GM18526 (cell line): Measurements from ENCODE around the gene TEKTIP1.

ENCODE experiments used
- POLR2A ChIP-seq: IDR thresholded peaks from 3 replicates; pipeline ENCODE4 v1.6.1; 2011; ENCODE audit not compliant: insufficient read length; ENCODE audit errors: extremely low read depth

TEKTIP1 gene

DNA sequence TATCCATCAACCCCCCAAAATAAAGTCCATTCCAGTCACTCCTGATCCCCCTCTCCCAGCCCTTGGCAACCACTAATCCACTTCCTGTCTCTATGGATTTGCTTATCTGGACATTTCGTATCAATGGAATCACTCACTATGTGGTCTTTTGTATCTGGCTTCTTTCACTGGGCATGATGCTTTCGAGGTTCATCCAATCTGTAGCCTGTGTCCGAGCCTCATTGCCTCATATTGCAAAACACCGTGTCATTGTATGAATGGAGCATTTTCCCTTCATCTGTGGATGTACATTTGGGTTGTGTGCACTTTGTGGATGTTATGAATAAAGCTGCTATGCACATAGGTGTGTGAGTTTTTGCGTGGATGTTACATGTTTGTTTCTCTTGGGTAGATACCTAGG, 34.2 kb upstream of the TEKTIP1 start:
- no peak for TF ChIP-seq POLR2A

DNA sequence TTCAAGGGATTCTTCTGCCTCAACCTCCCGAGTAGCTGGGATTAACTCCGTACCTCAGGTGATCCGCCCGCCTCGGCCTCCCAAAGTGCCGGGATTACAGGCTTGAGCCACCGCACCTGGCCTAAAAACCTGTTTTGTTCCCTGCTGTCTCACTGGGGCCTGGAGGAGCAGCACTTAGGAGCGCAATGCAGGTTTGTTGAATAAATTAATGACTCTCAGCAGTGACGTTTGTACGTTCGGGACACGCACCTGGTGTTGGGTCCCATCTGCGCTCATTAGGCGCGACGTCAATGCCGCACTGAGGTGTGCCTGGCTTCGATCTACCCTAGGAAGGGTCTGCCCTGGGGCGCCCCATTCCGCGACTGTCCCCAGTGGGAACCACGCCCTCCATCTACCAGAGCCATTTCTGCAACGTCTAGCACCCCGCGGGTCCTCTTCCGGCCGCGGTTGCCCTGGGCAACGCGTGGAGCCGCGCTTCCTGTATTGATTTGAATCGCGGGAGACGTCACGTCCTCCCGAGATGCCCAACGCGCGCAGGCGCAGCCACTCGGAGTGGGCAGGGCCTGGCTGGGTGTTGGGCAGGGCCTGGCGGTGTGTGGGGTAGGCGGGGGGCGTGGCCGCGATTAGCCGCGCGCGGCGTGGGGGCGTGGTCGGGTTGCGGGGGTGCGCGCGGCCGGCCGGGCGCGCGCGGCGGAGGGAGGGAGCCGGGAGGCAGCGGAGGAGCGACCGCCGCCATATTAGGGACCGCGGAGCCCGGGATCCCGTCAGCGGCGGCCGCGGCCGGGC, 33.2 kb upstream of the TEKTIP1 start, which contains the start of gene FZR1:
FZR1 (plus strand) TSS at position 714 of the 786 bp plus-strand sequence. CDS start 16,679 bp downstream, outside the sequence.
- peak; percentile 21 for TF ChIP-seq POLR2A

DNA sequence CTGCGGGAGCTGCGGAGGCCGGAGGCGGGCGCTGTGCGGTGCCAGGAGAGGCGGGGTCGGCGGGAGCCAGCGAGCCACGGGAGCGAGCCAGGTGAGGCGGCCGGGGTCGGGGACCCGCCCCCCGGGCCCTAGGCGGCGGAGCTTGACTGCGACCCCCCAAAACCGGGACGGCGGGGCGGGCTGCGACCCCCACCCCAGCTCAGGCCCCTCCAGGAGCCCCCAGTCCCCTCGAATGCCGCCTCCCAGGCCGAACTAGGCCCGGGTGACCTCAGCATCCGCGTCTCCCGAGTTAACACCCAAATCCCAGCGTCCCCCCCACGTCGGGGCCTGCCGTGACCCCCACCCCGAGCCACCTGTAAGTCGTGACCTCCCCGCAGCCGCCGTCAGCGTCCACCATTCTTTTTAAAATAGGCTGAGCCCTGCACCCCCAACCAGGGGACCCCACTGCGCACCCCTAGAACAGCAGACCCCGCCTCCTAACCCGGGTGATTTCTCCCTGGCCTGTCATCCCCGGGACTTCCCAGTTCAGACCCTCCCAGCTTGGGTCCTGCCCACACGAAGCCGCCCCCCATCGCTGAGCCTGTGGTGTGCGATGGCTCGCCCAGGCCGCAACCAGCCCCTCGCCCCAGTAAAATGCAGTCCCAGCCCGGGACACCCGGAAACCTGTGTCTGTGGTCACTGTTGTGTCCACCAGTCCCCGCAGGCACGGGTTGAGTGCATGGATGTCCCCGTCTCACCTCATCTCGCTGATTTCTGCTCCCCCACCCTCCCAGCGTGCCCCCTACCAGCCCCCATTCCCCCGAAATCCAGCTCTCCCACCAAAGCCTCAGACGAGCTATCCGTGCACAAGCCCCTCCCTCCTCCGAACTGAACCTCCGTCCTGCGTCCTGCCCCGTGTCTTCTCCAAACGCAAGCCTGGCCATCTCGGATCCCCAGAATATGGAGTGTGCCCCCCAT, 32.3 kb upstream of the TEKTIP1 start:
- TF ChIP-seq POLR2A = no peak

DNA sequence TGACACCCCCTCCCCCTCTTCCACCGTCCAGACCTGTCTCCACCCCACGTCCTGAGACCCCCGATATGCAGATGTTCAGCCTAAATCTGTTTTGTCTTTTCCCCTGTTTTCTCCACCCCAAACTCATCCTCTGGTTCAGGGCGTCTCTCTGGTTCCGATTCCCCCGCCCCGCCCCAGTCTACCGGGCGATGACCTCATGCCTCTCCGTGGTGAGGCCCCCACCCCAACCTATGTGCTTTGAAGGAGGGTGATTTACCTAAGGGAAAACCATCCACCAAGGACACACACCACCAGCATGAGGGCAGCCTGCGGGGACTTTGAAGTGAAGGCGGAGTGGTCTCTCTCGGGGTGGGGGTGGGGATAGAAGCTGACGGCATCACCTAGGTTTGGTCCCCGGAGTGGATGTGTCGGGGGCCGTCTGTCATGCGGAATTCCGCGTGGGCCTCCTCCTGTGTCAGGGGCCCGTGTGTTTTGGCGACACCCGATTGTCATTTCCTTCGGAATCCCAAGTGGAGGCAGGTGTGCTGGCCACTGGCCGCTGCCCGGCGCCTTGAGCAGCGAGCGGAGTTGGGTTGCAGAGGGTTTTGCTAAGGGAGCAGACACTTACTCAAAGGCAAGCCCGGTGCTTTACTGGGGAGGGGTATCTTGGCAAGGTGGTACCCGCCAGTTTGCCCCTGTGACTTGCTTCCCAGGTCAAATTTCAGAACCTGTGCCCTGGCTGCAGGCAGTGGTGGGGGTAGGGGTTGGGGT, 31.4 kb upstream of the TEKTIP1 start:
- TF ChIP-seq POLR2A = no peak

DNA sequence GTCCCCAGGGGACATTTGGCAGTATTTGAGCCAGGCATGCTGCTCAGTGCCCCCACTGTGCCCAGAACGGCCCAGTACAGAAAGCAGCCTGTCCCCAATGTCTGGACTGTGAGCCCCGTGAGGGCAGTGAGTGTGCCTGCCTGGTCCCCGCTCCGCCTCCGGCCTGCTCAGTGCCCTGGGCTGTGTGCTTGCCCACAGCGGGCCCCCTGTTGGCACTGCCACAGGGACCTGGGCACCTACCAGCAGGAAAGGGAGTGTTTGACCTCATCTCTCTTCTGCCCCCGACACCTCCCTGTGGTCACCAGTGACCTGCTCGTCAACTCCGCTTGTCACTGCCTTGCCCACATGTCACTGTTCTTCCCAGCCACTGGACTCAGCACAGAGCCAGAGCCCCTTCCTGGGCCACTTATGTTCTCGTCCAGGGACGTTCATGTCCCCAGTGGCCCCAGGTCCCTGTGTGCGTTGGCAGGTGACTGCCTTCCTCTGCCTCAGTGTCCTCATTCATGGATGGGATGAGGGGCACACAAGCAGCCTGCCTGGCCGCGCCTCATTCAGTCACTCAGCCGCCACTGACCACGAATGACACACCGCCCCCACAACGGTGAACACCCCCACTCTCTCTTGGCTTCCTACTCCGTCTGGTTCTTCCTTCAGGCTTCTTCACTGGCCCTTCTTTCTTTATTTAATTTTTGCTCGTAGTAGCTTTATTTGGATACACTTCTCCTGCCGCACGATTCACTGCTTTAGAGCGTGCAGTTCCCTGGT, 30.0 kb upstream of the TEKTIP1 start:
- TF ChIP-seq POLR2A = no peak

DNA sequence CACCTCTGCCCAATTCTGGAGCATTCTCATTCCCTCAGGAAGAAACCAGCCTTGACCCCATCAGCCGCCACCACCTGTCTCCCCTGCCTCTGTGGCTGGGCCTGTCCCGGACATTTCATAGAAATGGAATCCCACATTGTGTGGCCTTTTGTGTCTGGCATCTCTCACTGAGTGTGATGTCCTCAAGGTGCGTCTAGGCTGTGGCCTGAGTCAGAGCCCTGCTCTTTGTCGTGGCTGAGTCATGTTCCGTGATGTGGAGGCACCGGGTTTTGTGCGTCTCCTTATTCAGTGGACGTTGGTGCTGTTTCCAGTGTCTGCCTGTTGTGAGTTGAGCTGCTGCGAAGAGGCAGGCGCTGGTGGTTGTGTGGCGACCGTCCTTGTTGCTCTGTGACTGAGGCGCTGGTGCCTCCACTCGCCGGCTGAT, 29.4 kb upstream of the TEKTIP1 start:
- no peak for TF ChIP-seq POLR2A

DNA sequence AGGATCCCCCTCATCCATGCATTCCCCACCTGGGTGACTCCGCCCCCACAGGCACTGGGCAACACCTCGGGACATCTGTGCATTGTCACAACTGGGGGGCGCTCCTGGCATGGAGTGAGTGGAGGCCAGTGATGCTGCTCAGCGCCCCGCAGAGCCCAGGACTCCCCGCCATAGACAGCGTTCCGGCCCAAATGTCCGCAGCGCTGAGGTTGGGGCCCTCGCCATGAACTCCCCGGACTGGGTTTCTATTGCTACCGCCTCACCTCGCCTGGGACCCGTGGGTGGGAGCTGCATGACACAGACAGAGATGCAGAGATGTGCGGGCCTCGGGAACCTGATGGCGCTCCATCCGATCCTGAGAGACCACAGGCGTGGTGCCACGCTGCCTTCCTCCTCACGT, 28.2 kb upstream of the TEKTIP1 start:
- no peak for TF ChIP-seq POLR2A

DNA sequence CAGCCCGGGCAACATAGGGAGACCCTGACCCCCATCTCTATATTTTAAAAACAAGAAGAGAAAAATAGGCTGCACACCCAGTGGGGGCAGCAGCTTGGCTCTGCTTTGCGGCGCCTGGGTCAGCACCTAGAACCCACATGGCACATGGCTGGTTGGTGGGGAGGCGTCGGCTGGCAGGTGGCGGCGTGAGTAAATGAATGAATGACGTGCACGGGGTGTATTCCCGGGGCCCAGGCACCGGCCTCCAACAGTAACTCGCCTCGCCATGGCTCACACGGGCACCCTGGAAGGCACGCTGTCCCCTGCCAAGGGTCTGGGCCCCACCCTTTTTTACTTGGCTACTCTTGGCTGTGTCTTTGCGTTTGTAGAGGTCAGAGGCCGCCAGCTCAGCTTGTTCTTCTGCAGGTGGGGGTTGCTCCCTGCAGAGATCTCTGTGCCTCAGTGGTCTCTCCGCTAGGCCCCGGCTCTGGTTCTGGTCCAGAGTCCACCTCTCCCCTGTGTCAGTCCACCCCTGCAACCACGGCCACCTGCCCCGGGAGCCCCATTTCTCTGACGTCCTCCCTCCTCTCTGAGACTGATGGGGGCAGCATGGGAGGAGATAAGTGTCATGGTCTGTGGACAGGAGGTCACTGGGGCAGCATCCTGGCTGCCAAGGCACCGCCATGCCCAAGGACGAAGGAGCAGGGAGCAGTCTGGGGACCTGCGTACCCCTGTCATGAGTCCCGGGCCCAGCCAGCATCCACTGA, 27.3 kb upstream of the TEKTIP1 start:
- TF ChIP-seq POLR2A = no peak

DNA sequence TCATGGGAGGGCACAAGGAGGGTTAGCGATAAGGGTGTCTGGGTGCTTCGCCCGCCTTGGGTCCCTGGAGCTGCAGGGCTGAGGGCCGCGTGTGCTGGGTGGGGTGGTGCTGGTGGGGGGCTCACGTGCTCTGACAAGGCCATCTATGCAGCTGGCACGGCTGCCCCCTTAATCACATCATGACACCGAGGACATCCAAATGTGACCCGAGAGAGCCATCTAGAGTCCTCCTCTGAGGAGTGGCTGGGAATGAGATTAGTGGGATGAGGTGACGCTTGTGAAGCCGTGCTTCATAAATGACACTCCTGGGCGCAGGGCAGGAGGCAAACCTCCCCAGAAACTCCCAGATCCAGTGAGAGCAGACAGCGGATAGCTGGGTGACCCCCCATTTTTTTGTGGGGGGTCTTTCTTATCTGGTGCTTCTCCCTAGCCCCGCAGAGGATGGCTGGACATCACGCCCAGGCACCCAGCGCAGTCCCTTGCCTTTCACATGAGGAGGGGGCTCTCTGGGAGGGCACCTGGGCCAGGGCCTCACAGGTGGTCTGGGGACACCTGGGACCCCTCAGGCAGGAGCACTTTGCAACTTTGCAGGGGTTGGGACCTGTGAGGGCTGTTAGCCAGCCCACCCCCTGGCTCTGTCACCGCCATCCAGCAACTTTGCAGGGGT, 26.3 kb upstream of the TEKTIP1 start:
- TF ChIP-seq POLR2A = no peak

DNA sequence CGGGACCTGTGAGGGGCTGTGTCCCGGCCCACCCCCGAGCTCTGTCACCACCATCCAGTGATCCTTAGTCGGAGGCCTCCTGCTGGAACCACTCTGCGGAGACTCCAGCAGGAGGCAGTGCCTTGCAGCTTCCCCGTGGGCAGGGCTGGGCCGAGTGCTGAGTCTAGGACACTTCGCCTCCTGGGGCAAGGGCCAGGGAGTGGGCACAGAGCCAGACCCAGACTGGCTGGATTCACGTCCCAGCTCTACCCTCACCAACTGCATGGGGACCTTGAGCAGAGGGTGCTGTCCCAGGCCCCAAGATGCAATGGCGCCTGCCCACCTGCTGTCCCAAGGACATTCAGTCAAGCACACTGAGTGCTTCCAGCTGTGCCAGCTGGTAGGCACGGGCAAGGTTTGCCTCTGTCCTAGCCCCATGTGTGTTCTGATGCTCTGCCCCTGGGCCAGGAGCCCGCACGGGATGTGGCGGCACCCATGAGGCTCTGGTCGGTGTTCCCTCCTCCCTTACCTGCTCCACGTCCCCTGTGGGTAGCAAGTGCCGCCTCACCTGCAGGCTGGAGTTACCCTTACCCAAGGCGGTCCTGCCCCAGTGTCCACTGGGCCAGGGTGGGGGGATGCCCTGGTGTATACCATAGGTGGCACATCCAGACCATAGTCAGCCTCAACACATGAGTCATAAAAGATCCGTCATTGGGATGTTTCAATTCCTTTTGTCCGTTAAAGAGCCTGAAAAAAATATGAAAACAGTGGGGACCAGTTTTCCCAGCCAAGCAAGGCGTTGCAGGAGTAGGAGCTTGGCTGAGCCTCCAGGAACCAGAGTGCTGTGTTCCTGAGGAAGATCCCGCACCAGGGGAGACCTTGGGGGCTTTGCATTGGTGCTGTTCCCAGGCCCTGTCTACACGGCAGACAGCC, 25.5 kb upstream of the TEKTIP1 start:
- no peak for TF ChIP-seq POLR2A

DNA sequence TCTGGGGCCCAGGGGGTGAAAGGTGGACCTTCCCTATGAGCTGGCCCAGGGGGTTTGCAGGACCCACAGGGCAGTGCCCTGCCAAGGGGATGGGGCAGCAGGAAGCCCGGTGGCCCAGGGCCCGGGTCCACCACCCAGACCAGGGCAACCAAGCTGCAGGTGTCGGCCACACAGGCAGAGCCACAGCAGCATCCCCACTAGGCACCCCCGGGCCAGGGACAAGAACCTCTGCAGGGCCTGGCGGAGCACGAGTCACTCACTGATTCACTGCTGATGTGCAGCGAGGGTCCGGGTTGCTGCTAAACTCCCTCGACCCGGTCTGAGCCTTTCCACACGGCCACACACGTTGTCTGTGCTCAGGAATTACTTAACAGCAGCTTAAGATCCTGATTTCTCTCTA, 24.0 kb upstream of the TEKTIP1 start:
- no peak for TF ChIP-seq POLR2A

DNA sequence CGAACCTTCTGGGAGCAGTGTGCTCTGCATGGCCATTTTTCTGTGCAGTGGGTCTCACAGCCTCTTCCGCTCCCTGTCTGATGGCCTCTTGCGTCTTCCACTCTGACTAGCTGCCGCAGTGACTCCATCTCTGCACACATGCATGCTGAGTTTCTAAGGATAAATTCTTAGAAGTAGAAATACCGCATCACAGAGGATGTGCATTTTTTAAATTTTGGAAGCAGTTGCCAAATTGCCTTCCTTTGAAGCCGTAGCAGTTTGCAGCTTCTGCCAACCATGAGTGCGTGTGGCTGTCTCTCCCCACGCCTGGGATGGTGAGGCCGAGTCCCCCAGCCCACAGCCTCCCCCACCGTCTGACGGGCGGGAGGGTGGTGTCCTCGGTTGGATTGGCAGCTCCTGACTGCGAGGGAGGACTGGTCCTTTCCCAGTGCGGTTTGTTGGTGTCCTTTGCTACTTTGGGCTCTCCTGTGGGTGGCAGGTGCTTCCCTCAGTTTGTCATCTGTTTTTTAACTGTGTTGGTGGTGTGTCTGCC, 23.0 kb upstream of the TEKTIP1 start:
- no peak for TF ChIP-seq POLR2A

DNA sequence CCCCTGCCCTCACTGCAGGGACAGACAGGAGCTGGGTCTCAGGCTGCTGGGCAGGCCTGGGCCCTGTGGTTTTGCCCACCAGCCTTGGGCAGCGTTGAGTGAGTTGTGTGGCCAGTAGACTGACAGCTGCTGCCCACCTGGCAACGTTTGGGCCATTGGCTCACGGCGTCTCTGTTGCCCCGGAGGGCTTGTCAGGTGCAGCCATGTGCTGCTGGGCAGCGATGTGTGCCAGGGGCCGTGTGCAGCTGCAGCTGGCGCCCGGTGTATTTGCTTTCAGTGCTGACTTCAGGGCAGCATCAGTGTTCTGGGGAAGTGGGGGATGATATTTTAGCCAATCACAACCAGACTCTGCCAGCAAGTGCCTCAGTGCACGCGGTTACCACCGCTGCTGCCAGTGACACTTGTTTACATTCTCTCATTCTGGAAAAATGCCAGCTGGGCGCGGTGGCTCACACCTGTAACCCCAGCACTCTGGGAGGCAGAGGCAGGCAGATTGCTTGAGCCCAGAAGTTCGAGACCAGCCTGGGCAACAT, 22.2 kb upstream of the TEKTIP1 start:
- TF ChIP-seq POLR2A = no peak
